WTC11 (cell line): Measurements from ENCODE around the gene TNPO3.

ENCODE experiments used
- TF ChIP-seq, protein P1 (sequence below): fragments of 200-600 bp; IDR thresholded peaks from 2 replicates; pipeline ENCODE4 v1.8.0; 2022; ENCODE audit warnings: antibody characterized with exemption
- TF ChIP-seq, protein P2 (sequence below): sonication (generic); formaldehyde crosslinking; IDR thresholded peaks from 2 replicates; pipeline ENCODE4 v1.8.1; 2022; ENCODE audit warnings: mild to moderate bottlenecking, moderate library complexity, missing genetic modification reagents

DNA sequence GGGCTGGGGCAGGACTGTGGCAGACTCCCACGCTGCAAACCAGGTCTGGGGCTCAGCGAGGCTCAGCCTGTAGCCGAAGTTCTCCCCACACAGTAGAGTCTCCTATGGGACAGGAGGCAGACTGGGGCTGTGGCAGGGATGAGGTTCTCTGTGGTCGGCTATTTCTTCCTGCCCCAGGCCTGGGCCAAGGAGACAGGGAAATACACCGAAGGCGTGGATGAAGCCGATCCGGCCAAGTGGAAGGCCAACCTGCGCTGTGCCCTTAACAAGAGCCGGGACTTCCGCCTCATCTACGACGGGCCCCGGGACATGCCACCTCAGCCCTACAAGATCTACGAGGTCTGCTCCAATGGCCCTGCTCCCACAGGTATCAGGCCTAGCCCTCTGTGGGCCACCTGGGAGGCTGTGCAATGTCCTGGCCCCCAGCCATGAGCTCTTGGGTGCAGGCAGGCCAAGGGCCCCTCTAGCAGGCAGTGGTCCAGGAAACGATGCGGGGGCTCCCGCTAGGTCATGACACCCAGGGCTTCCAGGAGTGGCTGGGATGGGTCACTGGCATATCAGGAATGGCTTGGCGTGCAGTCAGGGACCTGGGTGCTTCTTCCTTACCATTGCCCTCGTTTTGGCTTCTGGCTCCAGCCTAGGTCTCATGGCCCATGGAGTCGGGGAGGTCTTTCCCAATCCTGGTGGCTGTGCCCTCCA lies 109.1 kb downstream of the TNPO3 start:
- TF ChIP-seq, protein P1, sequence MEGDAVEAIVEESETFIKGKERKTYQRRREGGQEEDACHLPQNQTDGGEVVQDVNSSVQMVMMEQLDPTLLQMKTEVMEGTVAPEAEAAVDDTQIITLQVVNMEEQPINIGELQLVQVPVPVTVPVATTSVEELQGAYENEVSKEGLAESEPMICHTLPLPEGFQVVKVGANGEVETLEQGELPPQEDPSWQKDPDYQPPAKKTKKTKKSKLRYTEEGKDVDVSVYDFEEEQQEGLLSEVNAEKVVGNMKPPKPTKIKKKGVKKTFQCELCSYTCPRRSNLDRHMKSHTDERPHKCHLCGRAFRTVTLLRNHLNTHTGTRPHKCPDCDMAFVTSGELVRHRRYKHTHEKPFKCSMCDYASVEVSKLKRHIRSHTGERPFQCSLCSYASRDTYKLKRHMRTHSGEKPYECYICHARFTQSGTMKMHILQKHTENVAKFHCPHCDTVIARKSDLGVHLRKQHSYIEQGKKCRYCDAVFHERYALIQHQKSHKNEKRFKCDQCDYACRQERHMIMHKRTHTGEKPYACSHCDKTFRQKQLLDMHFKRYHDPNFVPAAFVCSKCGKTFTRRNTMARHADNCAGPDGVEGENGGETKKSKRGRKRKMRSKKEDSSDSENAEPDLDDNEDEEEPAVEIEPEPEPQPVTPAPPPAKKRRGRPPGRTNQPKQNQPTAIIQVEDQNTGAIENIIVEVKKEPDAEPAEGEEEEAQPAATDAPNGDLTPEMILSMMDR: no peak
- TF ChIP-seq, protein P2, sequence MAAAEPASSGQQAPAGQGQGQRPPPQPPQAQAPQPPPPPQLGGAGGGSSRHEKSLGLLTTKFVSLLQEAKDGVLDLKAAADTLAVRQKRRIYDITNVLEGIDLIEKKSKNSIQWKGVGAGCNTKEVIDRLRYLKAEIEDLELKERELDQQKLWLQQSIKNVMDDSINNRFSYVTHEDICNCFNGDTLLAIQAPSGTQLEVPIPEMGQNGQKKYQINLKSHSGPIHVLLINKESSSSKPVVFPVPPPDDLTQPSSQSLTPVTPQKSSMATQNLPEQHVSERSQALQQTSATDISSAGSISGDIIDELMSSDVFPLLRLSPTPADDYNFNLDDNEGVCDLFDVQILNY: no peak
